Endodermal cell (in vitro differentiated cells): ENCODE data around the gene L3HYPDH. TPM values are rescaled to one million over a fixed set of nuclear protein-coding genes. Genes with fewer than 3 reads are reported as not detected.
A peak's percentile ranks its signal among the peaks of the same experiment; 100 is the strongest.
"Not testable (repeated sequence)": the region's sequence is repeated elsewhere in the genome, so short reads cannot be mapped to it uniquely, and the experiment has no call there.

Experiments used
- DNase-seq: peaks from one replicate; pipeline ENCODE4 v3.0.0-alpha.2; 2017
- H3K27ac ChIP-seq: 2 replicates; pipeline ENCODE4 v1.5.1; 2013; ENCODE audit warnings: mild to moderate bottlenecking, low read depth, low read length, moderate library complexity
- H3K27me3 ChIP-seq: 2 replicates; pipeline ENCODE4 v1.6.1; 2013; ENCODE audit warnings: mild to moderate bottlenecking, low read length, moderate library complexity; ENCODE audit not compliant: insufficient read depth, control insufficient read depth, poor library complexity, severe bottlenecking
- H3K36me3 ChIP-seq: 2 replicates; pipeline ENCODE4 v1.7.0; 2013; ENCODE audit warnings: mild to moderate bottlenecking, low read length, moderate library complexity; ENCODE audit not compliant: control insufficient read depth, insufficient read depth
- H3K4me1 ChIP-seq: one replicate; pipeline ENCODE4 v1.7.0; 2013; ENCODE audit warnings: low read length; ENCODE audit not compliant: control insufficient read depth, insufficient read depth
- H3K4me3 ChIP-seq: 2 replicates; pipeline ENCODE4 v1.5.1; 2013; ENCODE audit warnings: mild to moderate bottlenecking, low read length, moderate library complexity
- H3K9ac ChIP-seq: 2 replicates; pipeline ENCODE4 v1.6.1; 2013; ENCODE audit warnings: mild to moderate bottlenecking, low read length, moderate library complexity; ENCODE audit not compliant: poor library complexity, severe bottlenecking; ENCODE audit errors: extremely low read depth
- H3K9me3 ChIP-seq: 2 replicates; pipeline ENCODE4 v1.6.1; 2013; ENCODE audit warnings: mild to moderate bottlenecking, low read length, moderate library complexity; ENCODE audit not compliant: control insufficient read depth
- H3K27ac Mint-ChIP-seq: 2 replicates; pipeline ENCODE4 v1.8.0; 2020; ENCODE audit warnings: mixed read lengths
- H3K27me3 Mint-ChIP-seq: 2 replicates; pipeline ENCODE4 v1.8.0; 2021; ENCODE audit warnings: mild to moderate bottlenecking, mixed read lengths; ENCODE audit not compliant: insufficient read depth
- H3K36me3 Mint-ChIP-seq: 2 replicates; pipeline ENCODE4 v1.8.0; 2020; ENCODE audit warnings: low read depth, mixed read lengths
- H3K4me1 Mint-ChIP-seq: 2 replicates; pipeline ENCODE4 v1.8.0; 2020; ENCODE audit warnings: mixed read lengths
- H3K4me3 Mint-ChIP-seq: 2 replicates; pipeline ENCODE4 v1.8.0; 2020; ENCODE audit warnings: mild to moderate bottlenecking, moderate library complexity, mixed read lengths
- H3K9me3 Mint-ChIP-seq: 2 replicates; pipeline ENCODE4 v1.8.0; 2020; ENCODE audit warnings: mild to moderate bottlenecking, mixed read lengths
- WGBS, 2 experiments: methylation state at CpG; one replicate each; pipeline versions ENCODE4 v1.1.5 to v1.1.7; 2013; ENCODE audit warnings: missing lambda C conversion rate in 2 of 2, mixed read lengths in 1 of 2; ENCODE audit not compliant: insufficient coverage in 1 of 2, insufficient read length in 1 of 2; 5-methylcytosine and 5-hydroxymethylcytosine counted together
- total RNA-seq, 2 donors: library from RNA; stranded (reverse); fragmentation: NEBNext Ultra II Directional in 1 of 2; extraction: Animal tissue kit (Norgen Biotek cat#: 25700) in 1 of 2; gene quantifications; 2 replicates in 1 of 2; 3 replicates in 1 of 2; pipeline ENCODE4 v1.2.1, GENCODE V29; 2021
- TF ChIP-seq, protein P1 (sequence below): fragments of 200-600 bp; sonication (generic); conservative IDR thresholded peaks from 2 replicates; pipeline ENCODE4 v1.5.0; 2021; ENCODE audit warnings: antibody characterized with exemption, mild to moderate bottlenecking

Gene L3HYPDH
- total RNA-seq, 2 donors from 2014 or later, result 24.7 to 30.3 TPM

DNA sequence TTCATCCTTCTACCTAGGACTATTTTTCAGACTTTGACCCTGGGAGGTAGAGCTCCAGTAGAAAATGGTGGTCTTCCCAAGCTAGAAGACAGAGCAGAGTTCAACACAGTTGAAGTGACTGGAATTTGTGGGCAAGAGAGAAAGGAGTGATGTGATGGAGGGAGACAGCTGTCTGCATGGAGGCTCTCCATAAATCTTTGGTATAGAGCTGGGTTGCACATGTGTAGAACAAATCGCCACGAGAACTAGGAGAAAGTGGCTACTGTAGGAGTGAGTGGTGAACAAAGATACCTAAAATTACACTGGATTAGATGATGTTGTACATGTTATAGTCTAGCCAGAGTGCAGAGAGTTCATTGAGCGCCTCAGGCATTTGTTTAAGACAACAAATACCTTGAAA lies 33.5 kb downstream of the L3HYPDH start:
- Mint-ChIP-seq H3K27ac (no peak overlapping the region), H3K4me1 (peaks cover 42% of the 10 kb centered on the region), H3K36me3 (peaks cover 19% of the 10 kb centered on the region), H3K4me3 (no peak overlapping the region), H3K9me3 (peaks cover 1% of the 10 kb centered on the region), H3K27me3 (no peaks in the 10 kb centered on the region)
- no peaks in the 10 kb centered on the region for H3K27me3 ChIP-seq
- DNase-seq, result no peak
- peaks cover 3% of the 10 kb centered on the region for H3K4me1 ChIP-seq
- no peak overlapping the region for H3K4me3 ChIP-seq
- peaks cover 8% of the 10 kb centered on the region for H3K36me3 ChIP-seq
- 97 to 100% methylated on average over 2 to 3 of the region's 3 CpGs for WGBS, 2 experiments
- no peak overlapping the region for H3K27ac ChIP-seq
- TF ChIP-seq, protein P1, sequence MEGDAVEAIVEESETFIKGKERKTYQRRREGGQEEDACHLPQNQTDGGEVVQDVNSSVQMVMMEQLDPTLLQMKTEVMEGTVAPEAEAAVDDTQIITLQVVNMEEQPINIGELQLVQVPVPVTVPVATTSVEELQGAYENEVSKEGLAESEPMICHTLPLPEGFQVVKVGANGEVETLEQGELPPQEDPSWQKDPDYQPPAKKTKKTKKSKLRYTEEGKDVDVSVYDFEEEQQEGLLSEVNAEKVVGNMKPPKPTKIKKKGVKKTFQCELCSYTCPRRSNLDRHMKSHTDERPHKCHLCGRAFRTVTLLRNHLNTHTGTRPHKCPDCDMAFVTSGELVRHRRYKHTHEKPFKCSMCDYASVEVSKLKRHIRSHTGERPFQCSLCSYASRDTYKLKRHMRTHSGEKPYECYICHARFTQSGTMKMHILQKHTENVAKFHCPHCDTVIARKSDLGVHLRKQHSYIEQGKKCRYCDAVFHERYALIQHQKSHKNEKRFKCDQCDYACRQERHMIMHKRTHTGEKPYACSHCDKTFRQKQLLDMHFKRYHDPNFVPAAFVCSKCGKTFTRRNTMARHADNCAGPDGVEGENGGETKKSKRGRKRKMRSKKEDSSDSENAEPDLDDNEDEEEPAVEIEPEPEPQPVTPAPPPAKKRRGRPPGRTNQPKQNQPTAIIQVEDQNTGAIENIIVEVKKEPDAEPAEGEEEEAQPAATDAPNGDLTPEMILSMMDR, result no peak
- H3K9me3 ChIP-seq, result peaks cover 8% of the 10 kb centered on the region
- no peak overlapping the region for H3K9ac ChIP-seq

DNA sequence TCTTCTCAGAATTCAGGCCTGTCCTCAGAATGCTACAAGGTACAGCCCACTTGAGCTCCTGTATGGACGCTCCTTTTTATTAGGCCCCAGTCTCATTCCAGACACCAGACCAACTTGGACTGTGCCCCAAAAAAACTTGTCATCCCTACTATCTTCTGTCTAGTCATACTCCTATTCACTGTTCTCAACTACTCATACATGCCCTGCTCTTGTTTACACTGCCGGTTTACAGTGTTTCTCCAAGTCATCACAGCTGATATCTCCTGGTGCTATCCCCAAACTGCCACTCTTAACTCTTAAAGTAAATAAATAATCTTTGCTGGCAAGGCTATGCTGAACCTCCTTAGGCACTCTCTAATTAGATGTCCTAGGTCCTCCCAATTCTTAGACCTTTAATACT lies 35.5 kb downstream of the L3HYPDH start:
- H3K9me3 Mint-ChIP-seq, H3K27ac ChIP-seq, H3K27me3 Mint-ChIP-seq, H3K36me3 Mint-ChIP-seq, H3K9me3 ChIP-seq, H3K4me3 Mint-ChIP-seq, H3K4me3 ChIP-seq, H3K27me3 ChIP-seq, H3K36me3 ChIP-seq, H3K9ac ChIP-seq, DNase-seq, H3K4me1 ChIP-seq: not testable (repeated sequence)
- Mint-ChIP-seq H3K27ac (peak overlapping the region; percentile 78), H3K4me1 (peaks cover 51% of the 10 kb centered on the region)
- WGBS, 2 experiments, result 60 to 88% methylated on average over 1 to 2 of the region's 2 CpGs

DNA sequence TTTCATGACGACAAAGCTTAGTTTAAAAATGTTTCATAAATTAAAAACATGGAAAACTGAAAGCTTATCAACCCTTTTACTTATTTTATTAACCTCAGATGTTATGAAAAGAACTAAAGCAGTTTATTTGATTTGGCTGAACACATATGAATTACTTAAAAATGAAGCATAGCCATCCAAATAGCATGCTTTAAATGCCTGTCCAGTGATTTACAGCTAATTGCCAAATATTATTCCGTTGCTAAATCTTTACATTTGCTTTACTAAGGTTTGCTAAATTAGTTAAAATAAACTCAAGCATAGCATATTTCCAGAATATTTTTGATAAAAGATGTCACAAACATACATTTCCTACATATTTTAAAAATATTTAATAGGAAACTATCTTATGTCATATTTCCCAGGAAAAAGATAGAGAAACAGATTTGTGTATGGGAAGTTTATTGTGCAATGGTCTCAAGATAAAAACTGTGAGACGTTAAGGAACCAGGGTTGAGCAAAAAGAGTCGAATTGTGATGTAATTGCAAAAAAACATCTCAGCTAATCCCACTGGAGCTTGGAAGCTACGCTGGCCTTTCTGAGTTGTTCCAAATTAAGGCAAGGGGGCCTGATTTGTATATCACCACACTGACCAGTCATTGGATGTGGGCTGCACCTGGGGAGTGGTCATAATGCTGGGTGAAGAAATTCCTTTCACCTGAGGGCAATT lies 44.8 kb downstream of the L3HYPDH start:
- H3K4me1 Mint-ChIP-seq, result peaks cover 15% of the 10 kb centered on the region
- TF ChIP-seq, protein P1, result no peak
- no peaks in the 10 kb centered on the region for H3K27me3 Mint-ChIP-seq
- H3K4me3 Mint-ChIP-seq, result no peak overlapping the region
- no peaks in the 10 kb centered on the region for H3K4me1 ChIP-seq
- H3K27ac ChIP-seq, result no peak overlapping the region
- DNase-seq, result no peak
- no peak overlapping the region for H3K4me3 ChIP-seq
- H3K27ac Mint-ChIP-seq, result no peak overlapping the region
- no peaks in the 10 kb centered on the region for H3K9me3 ChIP-seq
- H3K36me3 Mint-ChIP-seq, result peaks cover 2% of the 10 kb centered on the region
- no peaks in the 10 kb centered on the region for H3K9me3 Mint-ChIP-seq
- H3K36me3 ChIP-seq, result no peaks in the 10 kb centered on the region
- no peaks in the 10 kb centered on the region for H3K27me3 ChIP-seq
- WGBS, 2 experiments, result 91 to 100% methylated on average over 1 to 5 of the region's 5 CpGs
- no peak overlapping the region for H3K9ac ChIP-seq
